ENCODE results near the gene PSMD3. TPM values are rescaled to one million over a fixed set of nuclear protein-coding genes. Genes with fewer than 3 reads are reported as not detected.

Gene PSMD3
- total and polyA plus RNA-seq, 9 of the 15 experiments (the other 6 are each of a cell fraction or from before 2014, with no cell fraction given): 2.0 to 251 (median 135) TPM

- peak; percentile 84 for TF ChIP-seq MAFG (tag; conservative IDR thresholded peaks at IDR 0.05)
- 0 out of 2 replicates have a peak, but pooled peaks have one; percentile 13 for TF ChIP-seq EP300 (IDR thresholded peaks at IDR 0.05; ENCODE audit: low read length)
- TF ChIP-seq XRCC5 (IDR thresholded peaks at IDR 0.05; ENCODE audit: low read depth, low read length): no peak
- TF ChIP-seq STAT6 (CRISPR knock-in tag; IDR thresholded peaks at IDR 0.05): no peak
- TF ChIP-seq RBM39 (optimal IDR thresholded peaks at IDR 0.05; ENCODE audit: low read depth, low read length): no peak
- no peak for TF ChIP-seq ZNF512 (tag; IDR thresholded peaks at IDR 0.05)
- peak; percentile 46; the same call in 1 of the 2 replicates for TF ChIP-seq SMARCA4 (IDR thresholded peaks at IDR 0.05)
- no peak for TF ChIP-seq PBX2 (CRISPR knock-in tag; IDR thresholded peaks at IDR 0.05; ENCODE audit: low read depth)
- TF ChIP-seq PBX2 (tag; conservative IDR thresholded peaks at IDR 0.05; ENCODE audit: low read depth): 0 out of 2 replicates have a peak, but pooled peaks have one; percentile 30
- TF ChIP-seq ARID3A (IDR thresholded peaks at IDR 0.05; ENCODE audit: borderline replicate concordance, low read depth, low read length): 0 out of 2 replicates have a peak, but pooled peaks have one; percentile 20
- no peak for TF ChIP-seq GMEB1 (CRISPR knock-in tag; IDR thresholded peaks at IDR 0.05)
- no peak for TF ChIP-seq NFIX (CRISPR knock-in tag; IDR thresholded peaks at IDR 0.05; ENCODE audit: low read depth)
- no peak for TF ChIP-seq ZNF586 (CRISPR knock-in tag; conservative IDR thresholded peaks at IDR 0.05)
Measured at GRCh38 chr17:39972271-39972670, 8.3 kb upstream of the PSMD3 start (continued).

Measured in K562 (cell line).